Tibial artery (tissue), 4 donors: ENCODE data around the gene INPP5D.

Experiments
- DNase-seq, 2 donors: peaks; one replicate each; pipeline ENCODE4 v3.0.0-alpha.2; 2019
- H3K27ac ChIP-seq, 2 donors: fragments of 200-600 bp; sonication (generic) in 1 of 2; 1 replicate in 1 of 2; 2 replicates in 1 of 2; pipeline ENCODE4 v1.5.1; 2018 to 2019; ENCODE audit warnings: mild to moderate bottlenecking in 1 of 2
- H3K27me3 ChIP-seq, 2 donors: fragments of 200-600 bp; sonication (generic) in 1 of 2; one replicate each; pipeline versions ENCODE4 v1.5.1 to v1.6.0; 2016 to 2019
- H3K36me3 ChIP-seq, 3 donors: fragments of 200-600 bp; sonication (generic) in 2 of 3; one replicate each; pipeline ENCODE4 v1.5.1; 2016 to 2019; ENCODE audit warnings: mild to moderate bottlenecking in 2 of 3
- H3K4me1 ChIP-seq, 4 donors: fragments of 200-600 bp; sonication (generic) in 2 of 4; 1 replicate in 3 of 4; 2 replicates in 1 of 4; pipeline ENCODE4 v1.5.1; 2016 to 2019
- H3K4me3 ChIP-seq, 2 donors: fragments of 200-600 bp; sonication (generic) in 1 of 2; 1 replicate in 1 of 2; 2 replicates in 1 of 2; pipeline ENCODE4 v1.5.1; 2018 to 2019; ENCODE audit warnings: mild to moderate bottlenecking in 2 of 2
- H3K9me3 ChIP-seq, 3 donors: fragments of 200-600 bp; sonication (generic) in 1 of 3; one replicate each; pipeline ENCODE4 v1.5.1; 2016 to 2019
- intact Hi-C: fragments of 100-400 bp; cut with DNase I; formaldehyde crosslinking; loops from one replicate; pipeline ENCODE4 v1.15.0; 2023; ENCODE audit warnings: low total_unique reads
- TF ChIP-seq, protein P1 (sequence below), 2 experiments: fragments of 200-600 bp in 1 of 2; fragments of 450-650 bp in 1 of 2; IDR thresholded peaks; one replicate each; pipeline ENCODE4 v1.5.1; 2017 to 2019; ENCODE audit warnings: antibody characterized with exemption in 2 of 2, mild to moderate bottlenecking in 1 of 2, moderate library complexity in 1 of 2

INPP5D gene

DNA sequence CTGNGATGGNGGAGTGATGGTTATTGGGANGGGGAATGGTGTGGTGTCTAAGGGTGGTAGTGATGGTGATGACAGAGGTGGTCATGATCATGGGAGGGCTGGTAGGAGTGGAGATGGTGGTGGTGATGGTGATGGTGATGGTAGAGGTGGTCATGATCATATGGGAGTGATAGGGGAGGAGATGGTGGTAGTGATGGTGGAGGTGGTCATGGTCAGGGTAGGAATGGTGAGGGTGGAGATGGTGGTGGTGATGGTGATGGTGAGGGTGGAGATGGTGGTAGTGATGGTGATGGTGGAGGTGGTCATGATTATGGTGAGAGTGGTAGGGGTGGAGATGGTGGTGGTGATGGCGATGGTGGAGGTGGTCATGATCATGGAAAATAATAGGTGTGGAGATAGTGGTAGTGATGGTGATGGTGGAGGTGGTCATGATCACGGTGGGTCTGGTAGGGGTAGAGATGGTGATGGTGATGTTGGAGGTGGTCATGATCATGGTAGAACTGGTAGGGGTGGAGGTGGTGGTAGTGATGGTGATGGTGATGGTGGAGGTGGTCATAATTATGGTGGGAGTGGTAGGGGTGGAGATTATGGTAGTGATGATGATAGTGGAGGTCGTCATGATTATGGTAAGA is 83.7 kb downstream of the INPP5D start:
- DNase-seq = no peak
- TF ChIP-seq, protein P1, sequence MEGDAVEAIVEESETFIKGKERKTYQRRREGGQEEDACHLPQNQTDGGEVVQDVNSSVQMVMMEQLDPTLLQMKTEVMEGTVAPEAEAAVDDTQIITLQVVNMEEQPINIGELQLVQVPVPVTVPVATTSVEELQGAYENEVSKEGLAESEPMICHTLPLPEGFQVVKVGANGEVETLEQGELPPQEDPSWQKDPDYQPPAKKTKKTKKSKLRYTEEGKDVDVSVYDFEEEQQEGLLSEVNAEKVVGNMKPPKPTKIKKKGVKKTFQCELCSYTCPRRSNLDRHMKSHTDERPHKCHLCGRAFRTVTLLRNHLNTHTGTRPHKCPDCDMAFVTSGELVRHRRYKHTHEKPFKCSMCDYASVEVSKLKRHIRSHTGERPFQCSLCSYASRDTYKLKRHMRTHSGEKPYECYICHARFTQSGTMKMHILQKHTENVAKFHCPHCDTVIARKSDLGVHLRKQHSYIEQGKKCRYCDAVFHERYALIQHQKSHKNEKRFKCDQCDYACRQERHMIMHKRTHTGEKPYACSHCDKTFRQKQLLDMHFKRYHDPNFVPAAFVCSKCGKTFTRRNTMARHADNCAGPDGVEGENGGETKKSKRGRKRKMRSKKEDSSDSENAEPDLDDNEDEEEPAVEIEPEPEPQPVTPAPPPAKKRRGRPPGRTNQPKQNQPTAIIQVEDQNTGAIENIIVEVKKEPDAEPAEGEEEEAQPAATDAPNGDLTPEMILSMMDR (IDR thresholded peaks at IDR 0.05) = no peak
- Histone ChIP-seq H3K4me1 (no peaks in the 10 kb centered on the region), H3K27ac (no peak overlapping the region), H3K9me3 (no peaks in the 10 kb centered on the region), H3K27me3 (peaks cover 0 to 13% of the 10 kb centered on the region in 2 donors), H3K36me3 (no peaks in the 10 kb centered on the region), H3K4me3 (no peak overlapping the region)
- intact Hi-C loops = no loop called here

DNA sequence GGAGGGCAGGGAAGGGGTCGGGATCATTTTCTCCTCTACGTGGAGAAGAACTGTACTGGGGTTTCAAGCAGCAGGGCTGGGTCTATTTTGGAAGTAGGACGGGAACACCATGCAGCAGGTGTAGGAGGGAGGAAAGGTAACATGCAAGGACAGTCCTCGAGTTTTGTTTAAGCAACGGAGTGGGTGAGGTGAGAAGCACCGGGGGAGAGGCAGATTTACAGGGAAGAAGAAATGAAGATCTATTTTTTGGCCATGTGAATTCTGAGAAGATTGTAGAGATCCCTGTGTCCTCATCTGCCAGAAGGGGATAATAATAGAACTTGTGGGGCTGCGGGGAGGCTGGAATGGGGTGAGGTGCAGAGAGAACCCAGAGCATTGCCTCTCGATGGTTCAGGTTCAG is 85.6 kb downstream of the INPP5D start:
- intact Hi-C loops = no loop called here
- no peaks in the 10 kb centered on the region for H3K36me3 ChIP-seq
- no peak overlapping the region for H3K4me3 ChIP-seq
- DNase-seq = no peak
- H3K27ac ChIP-seq = no peak overlapping the region
- H3K9me3 ChIP-seq = no peaks in the 10 kb centered on the region
- TF ChIP-seq, protein P1 (IDR thresholded peaks at IDR 0.05) = no peak
- H3K27me3 ChIP-seq = peaks cover 0 to 8% of the 10 kb centered on the region in 2 donors
- H3K4me1 ChIP-seq = no peaks in the 10 kb centered on the region

DNA sequence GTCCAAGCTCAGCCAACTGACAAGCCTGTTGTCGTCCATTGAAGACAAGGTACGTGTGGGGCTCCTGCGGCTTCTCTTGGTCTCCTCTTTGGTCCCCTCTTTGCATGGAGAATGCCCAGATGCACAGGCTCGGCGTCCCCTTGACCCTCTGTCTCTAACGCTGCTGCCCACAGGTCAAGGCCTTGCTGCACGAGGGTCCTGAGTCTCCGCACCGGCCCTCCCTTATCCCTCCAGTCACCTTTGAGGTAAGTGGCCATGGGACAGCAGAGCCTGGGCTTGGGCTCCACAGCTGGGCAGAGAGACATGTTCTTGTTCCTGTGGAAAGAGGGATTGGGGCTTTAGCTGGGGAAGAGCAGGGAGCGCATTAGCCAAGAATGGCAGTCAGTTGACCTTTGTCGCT is 86.1 kb downstream of the INPP5D start:
- intact Hi-C loops = no loop called here
- DNase-seq = no peak
- TF ChIP-seq, protein P1 (IDR thresholded peaks at IDR 0.05) = no peak
- Histone ChIP-seq H3K36me3 (no peaks in the 10 kb centered on the region), H3K27ac (no peak overlapping the region), H3K4me1 (no peaks in the 10 kb centered on the region), H3K9me3 (no peaks in the 10 kb centered on the region), H3K4me3 (no peak overlapping the region), H3K27me3 (peaks cover 0 to 3% of the 10 kb centered on the region in 2 donors)

DNA sequence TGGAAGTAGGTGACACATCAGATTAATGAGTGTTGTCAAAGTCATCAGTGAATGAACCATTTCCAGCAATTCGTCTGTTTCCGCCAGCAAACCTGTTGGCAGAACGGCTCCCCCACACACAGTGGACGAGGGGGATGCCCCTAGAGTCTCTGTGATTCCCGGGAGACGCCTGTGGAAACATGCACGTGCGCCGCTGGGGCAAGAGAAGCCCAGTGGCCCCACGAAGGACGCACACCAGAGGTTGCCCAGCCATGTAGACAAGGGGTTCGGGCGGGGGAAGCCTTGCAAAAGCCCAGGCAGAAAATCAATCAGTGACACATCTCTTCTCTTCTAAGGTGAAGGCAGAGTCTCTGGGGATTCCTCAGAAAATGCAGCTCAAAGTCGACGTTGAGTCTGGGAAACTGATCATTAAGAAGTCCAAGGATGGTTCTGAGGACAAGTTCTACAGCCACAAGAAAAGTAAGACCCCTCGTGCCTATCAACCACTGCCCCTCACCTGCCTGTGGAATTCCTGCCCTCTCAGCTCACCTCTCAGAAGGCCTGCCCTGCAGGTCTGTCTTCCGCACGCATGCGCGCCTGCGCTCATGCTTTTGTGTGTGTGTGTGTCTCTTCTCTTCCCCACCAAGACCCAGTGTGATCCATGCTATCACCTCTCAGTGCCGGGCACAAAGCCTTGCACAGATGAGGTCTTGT is 87.1 kb downstream of the INPP5D start:
- H3K27ac ChIP-seq = no peak overlapping the region
- intact Hi-C loops = no loop called here
- peaks cover 0 to 3% of the 10 kb centered on the region in 2 donors for H3K27me3 ChIP-seq
- peaks cover 0 to under 1% (median 0%) of the 10 kb centered on the region in 4 donors for H3K4me1 ChIP-seq
- no peak overlapping the region for H3K4me3 ChIP-seq
- peak in 1 of 2 donors; percentile 53 for DNase-seq
- TF ChIP-seq, protein P1 (IDR thresholded peaks at IDR 0.05) = no peak
- H3K9me3 ChIP-seq = no peaks in the 10 kb centered on the region
- no peaks in the 10 kb centered on the region for H3K36me3 ChIP-seq

DNA sequence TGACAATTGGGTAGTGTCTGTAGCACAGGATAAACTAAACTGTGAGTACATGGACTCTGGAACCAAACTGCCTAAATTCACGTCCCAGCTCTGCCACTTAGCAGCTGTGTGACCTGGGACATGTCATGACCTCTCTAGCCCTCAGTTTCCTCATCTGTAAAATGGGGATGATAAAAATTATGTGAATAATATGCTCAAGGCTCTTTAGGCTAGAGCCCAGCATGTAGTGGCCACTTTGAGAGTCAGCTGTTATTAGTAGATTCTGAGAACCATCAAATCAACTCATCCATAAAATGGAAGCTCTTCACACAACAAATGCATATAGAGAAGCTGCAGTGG is 87.7 kb downstream of the INPP5D start:
- peak in 1 of 2 donors; percentile 1 for DNase-seq
- Histone ChIP-seq H3K4me3 (no peak overlapping the region), H3K27ac (no peak overlapping the region), H3K27me3 (peaks cover 0 to 3% of the 10 kb centered on the region in 2 donors), H3K4me1 (peaks cover 0 to 4% (median 0%) of the 10 kb centered on the region in 4 donors), H3K9me3 (no peaks in the 10 kb centered on the region), H3K36me3 (no peaks in the 10 kb centered on the region)
- intact Hi-C loops = no loop called here
- TF ChIP-seq, protein P1 (IDR thresholded peaks at IDR 0.05) = no peak
